ENCODE data around the gene CCDC169.

DNA sequence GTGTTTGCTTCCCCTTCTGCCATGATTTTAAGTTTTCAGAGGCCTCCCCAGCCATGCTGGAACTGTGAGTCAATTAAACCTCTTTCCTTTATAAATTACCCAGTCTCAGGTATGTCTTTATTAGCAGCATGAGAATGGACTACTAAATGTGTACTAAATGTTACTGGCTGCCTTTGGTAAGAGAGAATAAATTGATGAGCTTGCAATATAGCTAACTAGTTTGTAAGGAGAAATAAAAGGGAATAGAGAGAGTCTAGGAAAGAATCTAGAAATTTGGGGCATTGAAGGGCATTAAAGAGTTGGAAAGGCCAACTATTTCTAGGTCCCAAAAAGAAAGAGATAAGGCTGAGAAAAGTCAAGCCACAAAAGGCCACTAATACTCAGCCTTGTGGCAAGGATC is 77.7 kb downstream of the CCDC169 start:
- TF ChIP-seq RAD21 (IDR thresholded peaks at IDR 0.05; ENCODE audit: low read length) (no peak), POLR2A (IDR thresholded peaks at IDR 0.05; ENCODE audit: low read depth, low read length) (no peak), RFX5 (IDR thresholded peaks at IDR 0.05; ENCODE audit: low read depth, low read length) (no peak)
- TF ChIP-seq, protein P1, sequence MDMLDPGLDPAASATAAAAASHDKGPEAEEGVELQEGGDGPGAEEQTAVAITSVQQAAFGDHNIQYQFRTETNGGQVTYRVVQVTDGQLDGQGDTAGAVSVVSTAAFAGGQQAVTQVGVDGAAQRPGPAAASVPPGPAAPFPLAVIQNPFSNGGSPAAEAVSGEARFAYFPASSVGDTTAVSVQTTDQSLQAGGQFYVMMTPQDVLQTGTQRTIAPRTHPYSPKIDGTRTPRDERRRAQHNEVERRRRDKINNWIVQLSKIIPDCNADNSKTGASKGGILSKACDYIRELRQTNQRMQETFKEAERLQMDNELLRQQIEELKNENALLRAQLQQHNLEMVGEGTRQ (IDR thresholded peaks at IDR 0.05; ENCODE audit: low read depth, low read length) = no peak
- TF ChIP-seq, protein P2, sequence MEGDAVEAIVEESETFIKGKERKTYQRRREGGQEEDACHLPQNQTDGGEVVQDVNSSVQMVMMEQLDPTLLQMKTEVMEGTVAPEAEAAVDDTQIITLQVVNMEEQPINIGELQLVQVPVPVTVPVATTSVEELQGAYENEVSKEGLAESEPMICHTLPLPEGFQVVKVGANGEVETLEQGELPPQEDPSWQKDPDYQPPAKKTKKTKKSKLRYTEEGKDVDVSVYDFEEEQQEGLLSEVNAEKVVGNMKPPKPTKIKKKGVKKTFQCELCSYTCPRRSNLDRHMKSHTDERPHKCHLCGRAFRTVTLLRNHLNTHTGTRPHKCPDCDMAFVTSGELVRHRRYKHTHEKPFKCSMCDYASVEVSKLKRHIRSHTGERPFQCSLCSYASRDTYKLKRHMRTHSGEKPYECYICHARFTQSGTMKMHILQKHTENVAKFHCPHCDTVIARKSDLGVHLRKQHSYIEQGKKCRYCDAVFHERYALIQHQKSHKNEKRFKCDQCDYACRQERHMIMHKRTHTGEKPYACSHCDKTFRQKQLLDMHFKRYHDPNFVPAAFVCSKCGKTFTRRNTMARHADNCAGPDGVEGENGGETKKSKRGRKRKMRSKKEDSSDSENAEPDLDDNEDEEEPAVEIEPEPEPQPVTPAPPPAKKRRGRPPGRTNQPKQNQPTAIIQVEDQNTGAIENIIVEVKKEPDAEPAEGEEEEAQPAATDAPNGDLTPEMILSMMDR (conservative IDR thresholded peaks at IDR 0.05; ENCODE audit: low read depth, low read length) = no peak

Data from IMR-90 (cell line).